ENCODE measurements around the gene PTPRN2.
"Not testable (repeated sequence)": the region's sequence is repeated elsewhere in the genome, so short reads cannot be mapped to it uniquely, and the experiment has no call there.

The PTPRN2 gene

DNA sequence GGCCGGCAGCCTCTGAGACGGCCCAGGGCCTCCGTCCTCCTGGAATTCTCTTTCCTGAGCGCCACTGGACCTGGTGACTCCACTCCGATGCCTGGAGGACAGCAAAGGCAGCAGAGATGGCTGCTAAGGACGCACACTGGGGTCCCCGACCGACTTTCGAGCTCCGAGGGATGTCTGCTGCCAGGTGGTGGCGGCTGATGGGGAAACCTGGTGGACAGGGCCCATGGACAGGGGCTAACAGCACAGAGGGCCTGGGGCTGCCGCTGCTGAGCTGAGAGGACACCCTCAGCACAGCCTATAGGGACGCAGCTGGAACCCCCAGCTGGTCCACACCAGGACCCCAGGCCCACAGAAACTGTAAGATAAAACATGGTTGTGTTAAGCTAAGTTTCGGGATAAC lies 884.5 kb downstream of the PTPRN2 start:
- DNase-seq, result no peak

DNA sequence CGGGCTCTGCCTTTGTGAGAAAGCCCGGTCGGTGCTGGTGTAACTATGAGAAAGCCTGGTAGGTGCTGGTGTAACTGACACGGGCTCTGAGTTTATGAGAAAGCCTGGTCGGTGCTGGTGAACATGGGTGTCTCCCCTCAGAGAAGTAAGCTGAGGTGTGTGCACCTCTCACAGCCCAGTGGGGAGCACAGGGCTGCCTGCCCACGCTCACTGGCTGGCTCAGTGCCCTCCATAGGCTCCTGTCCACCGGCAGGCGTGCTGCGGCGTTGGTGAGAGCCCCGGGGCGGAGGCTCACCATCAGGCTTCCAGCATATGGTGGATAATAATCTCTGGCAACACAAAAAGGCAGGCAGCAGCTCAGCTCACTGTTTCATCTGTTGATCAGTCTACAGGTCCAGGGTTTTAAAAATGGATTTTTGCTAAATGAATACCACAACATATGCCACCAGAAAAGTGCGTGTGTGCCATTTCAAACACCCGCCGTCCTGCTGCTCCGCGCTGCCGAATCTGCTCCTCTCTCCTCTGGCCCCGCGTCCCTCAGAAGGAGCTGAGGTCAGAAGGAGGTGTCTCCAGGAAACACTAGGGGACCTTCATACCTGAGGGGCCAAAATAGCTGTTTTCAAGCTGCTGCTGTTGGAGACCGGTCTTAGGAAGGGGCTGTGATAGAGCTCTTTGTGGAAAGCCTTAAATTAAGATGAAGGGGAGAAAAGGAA lies 885.2 kb downstream of the PTPRN2 start:
- no peak for DNase-seq

DNA sequence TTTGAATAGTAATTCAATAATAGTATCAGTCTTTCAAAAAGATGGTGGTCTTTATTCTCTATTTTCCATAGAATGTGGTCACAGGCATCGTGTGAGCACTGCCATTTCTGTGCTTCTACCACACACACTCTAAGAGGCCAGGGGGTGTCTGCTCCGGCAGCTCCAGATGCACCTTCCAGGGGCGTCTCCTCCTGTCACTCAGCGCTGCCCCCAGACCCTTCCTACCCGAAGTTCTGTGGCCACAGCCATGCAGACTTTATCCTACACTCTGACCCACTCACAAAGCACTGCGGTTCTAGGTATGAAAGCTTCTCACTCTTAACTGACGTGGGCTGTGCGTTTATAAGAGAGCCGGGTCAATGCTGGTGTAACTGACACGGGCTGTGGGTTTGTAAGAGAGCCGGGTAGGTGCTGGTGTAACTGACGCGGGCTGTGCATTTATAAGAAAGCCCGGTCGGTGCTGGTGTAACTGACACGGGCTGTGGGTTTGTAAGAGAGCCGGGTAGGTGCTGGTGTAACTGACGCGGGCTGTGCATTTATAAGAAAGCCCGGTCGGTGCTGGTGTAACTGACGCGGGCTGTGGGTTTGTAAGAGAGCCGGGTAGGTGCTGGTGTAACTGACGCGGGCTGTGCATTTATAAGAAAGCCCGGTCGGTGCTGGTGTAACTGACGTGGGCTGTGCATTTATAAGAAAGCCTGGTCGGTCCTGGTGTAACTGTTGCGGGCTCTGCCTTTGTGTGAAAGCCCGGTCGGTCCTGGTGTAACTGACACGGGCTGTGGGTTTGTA lies 886.0 kb downstream of the PTPRN2 start:
- not testable (repeated sequence) for DNase-seq

GRCh38 chr7:157700231-157701005 lies 887.2 kb downstream of the PTPRN2 start:
- DNase-seq, result no peak

DNA sequence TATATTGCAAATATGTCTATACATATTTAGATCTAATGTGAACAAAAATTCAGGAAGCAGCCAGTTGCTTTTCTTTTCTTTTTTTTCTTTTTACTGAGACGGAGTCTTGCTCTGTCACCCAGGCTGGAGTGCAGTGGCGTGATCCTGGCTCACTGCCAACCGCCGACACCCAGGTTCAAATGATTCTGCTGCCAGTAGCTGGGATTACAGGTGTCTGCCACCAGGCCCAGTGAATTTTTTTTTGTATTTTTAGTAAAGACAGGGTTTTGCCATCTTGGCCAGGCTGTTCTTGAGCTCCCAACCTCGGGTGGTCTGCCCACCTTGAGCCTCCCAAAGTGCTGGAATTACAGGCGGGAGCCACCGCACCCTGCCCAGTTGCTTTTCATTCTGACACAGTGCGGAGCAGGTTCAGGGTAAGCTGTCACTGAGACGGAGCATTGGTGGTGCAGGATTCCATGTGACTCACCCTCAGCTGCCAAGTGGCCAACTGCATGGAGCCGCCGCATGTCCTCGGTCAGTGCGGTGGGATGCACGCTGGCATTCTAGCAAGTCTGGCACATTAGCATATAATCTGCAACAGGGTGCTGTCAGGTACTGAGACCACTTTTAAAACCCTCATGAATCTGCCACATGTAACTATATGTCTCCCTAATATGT lies 888.1 kb downstream of the PTPRN2 start:
- DNase-seq, result no peak

GRCh38 chr7:157697287-157697686 lies 890.3 kb downstream of the PTPRN2 start:
- DNase-seq, result not testable (repeated sequence)

DNA sequence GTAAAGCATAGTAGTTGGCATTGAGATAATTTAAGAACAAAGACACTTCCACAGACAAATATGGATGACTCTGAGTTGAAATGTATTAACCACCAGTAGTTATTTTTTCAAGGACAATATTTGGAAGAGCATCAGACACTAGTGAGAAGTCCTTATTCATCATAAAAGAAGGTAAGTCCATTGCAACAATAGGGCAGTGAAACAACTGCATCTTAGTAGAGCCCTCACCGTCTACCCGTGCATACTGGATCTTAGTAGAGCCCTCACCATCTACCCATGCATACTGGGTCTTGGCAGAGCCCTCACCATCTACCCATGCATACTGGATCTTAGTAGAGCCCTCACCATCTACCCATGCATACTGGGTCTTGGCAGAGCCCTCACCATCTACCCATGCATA lies 892.0 kb downstream of the PTPRN2 start:
- DNase-seq, result not testable (repeated sequence)

- no peak for DNase-seq
Measured at GRCh38 chr7:157694376-157694665, 893.3 kb downstream of the PTPRN2 start.

DNA sequence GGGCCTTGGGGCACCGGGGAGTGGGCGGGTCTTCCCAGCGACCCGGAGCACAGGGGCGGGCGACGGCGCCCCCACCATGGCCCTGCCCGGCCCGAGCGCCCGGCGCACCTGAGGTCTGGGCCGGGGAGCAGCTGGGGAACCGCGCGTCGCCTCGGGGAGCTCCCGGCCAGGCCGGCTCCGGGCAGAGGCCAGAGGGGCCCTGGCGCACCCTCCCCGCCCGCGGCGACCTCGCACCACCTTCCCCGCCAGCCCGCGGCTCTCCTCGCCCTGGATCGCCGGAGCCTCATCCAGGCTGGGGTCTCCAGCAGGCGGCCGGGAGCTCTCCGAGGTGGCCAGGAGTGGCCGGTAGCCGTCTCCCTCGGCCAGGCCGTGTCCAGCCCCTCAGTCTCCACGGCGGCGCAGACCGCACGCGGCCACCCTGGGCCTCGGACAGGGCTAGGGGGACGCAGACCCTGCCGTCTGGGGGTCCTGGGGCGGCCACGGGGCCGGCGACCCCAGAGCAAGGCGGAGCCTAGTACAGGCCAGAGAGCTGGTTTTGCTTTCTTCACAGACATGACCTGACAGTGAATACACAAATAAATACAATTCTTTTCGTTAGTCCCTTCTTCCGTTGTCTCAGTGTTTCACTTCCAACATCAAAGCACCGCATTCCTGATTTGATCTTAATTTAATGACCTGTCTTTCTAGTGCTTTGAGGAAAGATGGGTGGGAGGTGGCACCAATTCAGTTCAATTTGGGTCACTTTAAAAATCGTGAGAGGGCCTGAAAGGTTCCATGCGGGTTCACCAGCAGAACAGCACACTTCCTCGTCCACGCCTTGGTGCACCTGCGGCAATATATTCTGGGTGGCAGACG lies 893.9 kb downstream of the PTPRN2 start:
- no peak for DNase-seq

DNA sequence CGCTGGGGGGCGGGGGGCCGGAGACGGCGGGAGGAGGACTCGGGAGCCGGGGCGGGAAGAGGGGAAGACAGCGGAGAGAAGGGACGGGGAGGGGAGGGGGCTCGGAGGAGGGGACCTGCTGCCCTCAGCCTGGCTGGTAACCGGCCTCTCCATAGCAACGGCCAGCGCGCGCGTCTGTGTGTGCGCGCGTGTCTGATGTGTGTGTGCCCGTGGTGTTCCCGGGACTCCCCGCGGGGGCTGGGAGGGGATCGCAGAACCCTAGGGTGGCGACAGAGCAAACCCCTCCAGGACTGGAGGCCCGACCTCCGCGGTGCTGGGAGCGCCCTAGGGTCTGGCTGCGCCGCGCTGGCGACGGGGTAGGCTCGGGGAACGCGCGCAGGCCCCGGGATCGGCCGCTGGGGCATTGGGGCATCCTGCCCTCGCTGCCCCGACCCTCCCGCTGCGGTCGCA lies 894.5 kb downstream of the PTPRN2 start:
- no peak for DNase-seq

DNA sequence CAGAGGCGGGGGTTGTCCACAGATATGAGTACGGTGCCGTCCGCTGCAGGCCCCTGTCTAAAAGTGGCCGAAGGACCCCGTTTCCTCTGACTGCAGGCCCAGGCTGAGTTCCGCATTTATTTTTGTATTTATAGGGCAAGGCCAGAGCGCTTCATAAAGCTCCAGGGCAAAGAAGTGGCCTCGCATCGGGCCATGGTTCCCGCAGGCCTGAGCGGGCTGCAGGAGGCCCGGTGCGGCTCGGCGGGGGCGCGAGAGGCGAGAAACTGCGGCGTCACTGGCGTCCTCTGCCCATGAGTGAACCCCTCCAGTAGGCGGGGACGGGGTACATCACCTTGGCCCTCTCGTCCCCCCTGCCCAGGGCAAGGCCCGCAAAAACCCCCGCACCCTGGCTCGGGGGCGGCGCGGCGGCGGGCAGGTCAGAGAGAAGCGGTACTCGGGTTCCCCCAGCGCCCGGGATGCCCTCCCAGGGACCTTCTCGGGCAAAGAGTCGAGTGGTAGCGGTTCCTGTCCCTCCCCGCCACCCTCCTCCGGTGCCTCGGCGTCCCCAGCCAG lies 895.1 kb downstream of the PTPRN2 start:
- no peak for DNase-seq

- DNase-seq, result no peak
Measured at GRCh38 chr7:157691586-157692459, 895.8 kb downstream of the PTPRN2 start.

- DNase-seq, result no peak
Measured at GRCh38 chr7:157690833-157691585, 896.6 kb downstream of the PTPRN2 start.

DNA sequence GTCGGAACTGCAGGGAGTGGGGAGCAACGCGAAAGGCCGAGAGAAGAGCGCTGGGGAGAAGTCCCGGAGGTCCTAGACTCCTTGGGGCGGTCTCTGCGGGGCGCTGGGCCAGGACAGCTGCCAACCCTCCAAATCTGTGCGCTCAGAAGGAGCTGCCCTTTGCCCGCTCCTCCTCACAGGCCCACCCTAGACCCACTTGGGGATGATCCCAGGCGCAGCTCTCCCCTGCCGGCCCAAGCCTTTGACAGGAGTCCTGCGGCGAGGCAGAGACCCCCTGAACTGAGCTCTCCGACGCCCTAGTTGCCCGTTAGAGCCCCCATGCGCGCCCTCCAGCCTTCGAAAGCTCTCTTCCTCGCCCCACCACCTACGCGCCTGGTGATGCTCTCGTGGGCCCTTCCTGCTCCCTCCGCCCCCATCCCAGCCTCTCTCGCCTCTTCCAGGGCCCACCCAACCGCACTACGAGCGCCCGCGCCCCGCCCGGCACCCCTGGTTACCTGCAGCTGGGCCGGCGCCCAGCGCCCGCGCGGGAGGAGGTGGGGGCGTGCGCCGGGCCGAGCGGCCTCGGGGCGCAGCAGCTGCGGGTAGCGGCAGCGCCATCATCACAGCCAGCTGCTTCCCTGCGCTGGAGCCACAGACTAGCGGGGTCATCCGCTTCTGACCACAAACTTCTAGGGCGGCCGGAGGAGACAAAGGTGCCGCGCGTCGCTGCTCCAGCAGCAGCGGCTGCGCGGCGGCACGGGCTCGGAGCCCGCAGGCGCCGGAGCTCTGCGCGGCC lies 897.4 kb downstream of the PTPRN2 start:
- DNase-seq, result no peak

DNA sequence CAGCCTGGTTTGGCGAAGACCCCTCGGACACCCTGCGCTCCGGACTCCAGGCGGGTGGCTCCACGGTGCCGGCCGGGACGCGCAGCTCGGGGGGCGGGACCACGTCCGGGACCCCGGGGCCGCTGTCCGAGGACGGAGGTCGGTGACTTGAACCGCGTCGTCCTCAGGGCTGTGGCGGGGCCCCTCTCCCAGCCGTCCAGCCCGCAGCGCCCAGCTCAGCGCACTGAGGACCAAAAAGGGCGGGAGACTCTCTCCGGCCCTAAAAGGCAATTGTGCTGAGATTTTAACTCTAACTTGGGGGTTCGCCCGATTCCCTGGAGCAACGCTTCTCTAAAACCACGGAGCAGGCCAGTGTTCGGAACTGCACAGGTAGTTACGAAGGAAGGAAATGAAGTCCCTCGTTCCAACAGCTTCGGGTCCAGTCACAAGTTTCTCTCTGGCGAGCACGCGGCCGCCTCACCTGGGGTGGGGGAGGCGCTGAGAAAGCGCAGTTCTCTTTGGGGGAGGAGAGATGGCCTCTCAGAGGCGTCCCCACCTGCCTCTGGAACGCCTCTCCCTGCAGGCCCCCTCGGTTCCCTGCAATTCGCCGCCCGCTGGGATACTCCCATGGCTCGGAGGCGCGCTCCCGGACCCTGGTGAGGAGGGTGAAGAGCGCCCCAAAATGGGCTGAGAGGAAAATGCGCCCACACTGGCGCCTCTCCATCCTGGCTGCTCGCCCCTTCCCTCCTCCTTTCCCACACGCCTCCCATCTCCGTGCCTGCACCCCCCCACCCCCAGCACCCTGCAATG lies 898.2 kb downstream of the PTPRN2 start:
- no peak for DNase-seq

- no peak for DNase-seq
Measured at GRCh38 chr7:157688533-157689268, 898.9 kb downstream of the PTPRN2 start.

GRCh38 chr7:157687845-157688532 lies 899.6 kb downstream of the PTPRN2 start:
- no peak for DNase-seq
